CD4-positive, alpha-beta T cell treated with Interferon gamma for 1 hour (primary cell): Measurements from ENCODE around the gene KHSRP.

Experiments used
- DNase-seq: peaks from one replicate; pipeline ENCODE4 v3.0.0-alpha.2; 2020

Gene KHSRP, protein sequence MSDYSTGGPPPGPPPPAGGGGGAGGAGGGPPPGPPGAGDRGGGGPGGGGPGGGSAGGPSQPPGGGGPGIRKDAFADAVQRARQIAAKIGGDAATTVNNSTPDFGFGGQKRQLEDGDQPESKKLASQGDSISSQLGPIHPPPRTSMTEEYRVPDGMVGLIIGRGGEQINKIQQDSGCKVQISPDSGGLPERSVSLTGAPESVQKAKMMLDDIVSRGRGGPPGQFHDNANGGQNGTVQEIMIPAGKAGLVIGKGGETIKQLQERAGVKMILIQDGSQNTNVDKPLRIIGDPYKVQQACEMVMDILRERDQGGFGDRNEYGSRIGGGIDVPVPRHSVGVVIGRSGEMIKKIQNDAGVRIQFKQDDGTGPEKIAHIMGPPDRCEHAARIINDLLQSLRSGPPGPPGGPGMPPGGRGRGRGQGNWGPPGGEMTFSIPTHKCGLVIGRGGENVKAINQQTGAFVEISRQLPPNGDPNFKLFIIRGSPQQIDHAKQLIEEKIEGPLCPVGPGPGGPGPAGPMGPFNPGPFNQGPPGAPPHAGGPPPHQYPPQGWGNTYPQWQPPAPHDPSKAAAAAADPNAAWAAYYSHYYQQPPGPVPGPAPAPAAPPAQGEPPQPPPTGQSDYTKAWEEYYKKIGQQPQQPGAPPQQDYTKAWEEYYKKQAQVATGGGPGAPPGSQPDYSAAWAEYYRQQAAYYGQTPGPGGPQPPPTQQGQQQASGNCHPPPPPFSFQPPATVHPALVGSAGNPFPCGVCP

DNA sequence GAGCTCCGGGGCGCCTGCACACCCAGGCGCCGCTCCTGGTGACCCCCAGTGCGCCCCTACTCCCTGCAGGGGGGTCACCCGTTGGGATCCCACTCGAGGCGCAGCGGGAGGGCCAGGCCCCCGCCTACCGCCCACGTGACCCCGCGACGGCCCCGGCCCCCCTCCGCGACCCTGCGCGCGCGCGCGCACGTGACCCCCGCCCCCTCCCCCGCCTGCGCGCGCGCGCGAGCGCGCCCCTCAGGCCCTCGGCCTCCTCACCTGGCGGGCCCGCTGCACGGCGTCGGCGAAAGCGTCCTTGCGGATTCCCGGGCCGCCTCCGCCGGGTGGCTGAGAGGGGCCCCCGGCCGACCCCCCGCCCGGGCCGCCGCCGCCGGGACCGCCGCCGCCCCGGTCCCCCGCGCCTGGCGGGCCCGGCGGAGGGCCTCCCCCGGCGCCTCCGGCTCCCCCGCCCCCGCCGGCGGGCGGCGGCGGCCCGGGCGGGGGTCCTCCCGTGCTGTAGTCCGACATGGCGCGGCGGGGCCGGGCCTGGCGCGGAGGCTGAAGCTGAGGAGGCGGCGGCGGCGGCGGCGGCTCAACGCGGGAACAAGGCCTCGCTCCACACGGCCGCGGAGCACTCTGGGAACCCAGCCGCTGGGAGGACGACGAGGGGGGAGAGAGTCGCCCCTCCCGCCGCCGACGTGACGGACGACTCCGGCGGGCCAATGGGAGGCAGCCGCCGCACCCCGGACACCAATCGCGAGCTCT is at the start of gene KHSRP:
Gene KHSRP, minus strand, starts transcription at position 617 of the 744 bp plus-strand sequence. Its CDS starts 110 bp downstream, at position 507.
- no peak for DNase-seq

DNA sequence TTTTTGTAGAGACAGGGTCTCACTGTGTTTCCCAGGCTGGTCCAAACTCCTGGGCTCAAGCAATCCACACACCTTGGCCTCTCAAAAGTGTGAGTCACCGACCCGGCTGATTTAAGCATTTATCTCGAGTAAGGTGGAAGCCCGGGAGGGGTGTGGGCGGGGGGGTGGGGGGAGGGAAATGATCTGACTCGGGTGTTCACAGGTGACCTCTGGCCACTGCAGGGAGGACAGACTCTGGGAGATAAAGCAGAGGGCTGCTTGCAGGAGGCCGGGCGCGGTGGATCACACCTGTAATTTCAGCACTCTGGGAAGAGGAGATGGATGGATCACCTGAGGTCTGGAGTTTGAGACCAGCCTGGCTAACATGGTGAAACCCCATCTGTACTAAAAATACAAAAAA is 49.0 kb upstream of the KHSRP start:
- no peak for DNase-seq

DNA sequence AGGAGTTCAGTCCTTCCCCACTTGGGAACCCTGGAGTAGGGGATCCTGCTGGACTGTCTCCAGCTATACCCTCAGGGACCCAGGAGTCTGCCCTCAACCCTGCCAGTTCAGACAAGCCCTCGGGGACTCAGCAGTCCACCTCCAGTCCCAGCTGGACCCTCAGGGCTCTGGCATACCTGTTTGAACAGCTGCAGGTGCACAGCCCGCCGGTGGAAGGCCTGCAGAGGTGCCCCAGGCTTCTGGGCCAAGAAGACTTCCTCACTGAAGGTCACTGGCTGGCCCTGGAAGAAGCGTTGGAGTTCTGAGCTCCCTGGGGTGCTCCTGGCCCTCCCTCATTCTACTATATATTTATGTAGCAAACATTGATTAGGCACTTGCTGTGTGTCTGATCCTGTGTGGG is 48.1 kb upstream of the KHSRP start:
- no peak for DNase-seq

DNA sequence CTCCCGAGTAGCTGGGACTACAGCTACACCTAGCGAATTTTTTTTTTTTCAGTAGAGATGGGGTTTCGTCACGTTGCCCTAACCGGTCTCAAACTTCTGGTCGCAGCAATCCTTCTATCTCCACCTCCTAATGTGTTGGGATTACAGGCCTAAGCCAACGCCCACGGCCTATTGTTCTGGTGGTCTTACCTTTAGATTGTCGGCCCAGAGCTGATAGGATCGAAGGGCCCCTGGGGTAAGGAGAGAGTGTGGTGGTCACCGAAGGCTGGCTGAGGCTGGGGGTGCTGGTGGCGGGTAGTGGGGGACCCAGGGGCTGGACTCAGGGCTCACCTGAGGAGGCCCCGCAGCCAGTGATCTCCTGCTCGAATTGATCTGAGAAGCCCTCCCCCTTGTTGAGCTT is 46.5 kb upstream of the KHSRP start:
- no peak for DNase-seq

DNA sequence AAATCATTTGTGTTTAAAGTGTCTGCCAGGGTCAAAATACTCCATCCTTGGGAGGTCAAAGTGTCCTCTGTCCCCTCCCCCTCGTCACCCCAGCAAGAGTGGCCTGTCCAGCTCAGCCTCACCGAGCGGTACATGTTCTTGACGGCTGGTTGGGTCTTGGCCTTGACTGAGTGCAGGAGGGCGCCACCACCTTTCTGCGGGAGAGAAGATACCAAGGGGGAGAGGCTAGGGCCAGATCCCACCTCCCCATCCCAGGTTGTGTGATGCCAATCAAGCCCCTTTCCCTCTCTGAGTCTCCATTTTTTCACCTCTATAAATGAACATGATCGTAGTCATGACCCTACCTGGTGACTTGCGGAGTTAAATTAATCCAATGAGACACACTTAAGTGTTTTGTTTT is 45.6 kb upstream of the KHSRP start:
- DNase-seq: no peak

DNA sequence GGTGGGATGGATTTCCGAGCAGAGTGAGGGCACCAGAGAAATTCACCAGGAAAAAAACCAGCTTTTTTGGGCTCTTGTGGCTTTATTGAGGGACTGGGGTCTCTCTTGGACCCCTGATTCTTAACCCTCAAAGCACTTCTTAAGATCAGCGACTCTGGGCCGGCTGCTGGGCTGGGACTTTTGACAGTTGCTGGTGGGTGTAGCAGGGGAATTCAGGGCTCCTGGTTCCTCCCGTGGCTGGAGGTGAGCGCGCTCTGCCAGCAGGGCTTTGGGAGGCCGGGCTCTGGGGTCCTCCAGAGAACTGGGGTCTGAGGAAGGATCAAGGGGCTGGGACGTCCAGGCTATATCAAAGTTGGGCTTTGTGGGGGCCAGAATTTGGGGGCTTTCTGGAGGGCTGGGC is 42.8 kb upstream of the KHSRP start:
- DNase-seq: no peak

DNA sequence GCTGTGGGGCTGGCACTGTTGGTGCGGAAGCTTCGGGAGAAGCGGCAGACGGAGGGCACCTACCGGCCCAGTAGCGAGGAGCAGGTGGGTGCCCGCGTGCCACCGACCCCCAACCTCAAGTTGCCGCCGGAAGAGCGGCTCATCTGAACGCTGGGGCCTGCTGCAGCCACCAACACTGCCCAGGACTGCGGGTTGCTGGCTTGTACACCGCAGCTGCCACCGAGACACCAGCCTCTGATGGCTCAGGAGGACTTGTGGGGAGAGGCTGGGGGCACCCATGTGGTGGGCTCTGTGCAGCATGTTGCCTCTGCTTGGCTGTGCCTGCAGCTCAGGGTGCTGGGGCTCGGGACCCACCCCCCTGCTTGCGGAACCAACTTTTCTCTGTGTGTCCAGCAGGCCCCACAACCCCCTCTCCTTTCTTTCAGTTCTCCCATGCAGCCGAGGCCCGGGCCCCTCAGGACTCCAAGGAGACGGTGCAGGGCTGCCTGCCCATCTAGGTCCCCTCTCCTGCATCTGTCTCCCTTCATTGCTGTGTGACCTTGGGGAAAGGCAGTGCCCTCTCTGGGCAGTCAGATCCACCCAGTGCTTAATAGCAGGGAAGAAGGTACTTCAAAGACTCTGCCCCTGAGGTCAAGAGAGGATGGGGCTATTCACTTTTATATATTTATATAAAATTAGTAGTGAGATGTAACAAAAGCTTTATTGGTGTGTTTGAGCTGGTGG is 42.1 kb upstream of the KHSRP start:
- DNase-seq: no peak

DNA sequence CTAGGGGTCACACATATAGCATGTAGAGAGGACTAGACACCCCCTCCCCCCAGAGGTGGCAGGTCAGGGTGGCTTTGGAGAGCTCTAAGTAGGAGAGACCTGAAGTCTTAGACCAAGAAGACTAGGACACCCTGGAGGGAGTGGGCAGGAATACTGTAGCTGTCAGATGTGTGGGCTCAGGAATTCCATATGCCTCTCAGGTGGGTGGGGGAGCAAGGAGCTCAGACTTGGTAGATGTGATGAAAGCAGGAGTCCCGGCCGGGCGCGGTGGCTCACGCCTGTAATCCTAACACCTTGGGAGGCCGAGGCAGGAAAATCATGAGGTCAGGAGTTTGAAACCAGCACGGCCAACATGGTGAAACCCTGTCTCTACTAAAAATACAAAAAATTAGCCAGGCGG is 41.1 kb upstream of the KHSRP start:
- no peak for DNase-seq

DNA sequence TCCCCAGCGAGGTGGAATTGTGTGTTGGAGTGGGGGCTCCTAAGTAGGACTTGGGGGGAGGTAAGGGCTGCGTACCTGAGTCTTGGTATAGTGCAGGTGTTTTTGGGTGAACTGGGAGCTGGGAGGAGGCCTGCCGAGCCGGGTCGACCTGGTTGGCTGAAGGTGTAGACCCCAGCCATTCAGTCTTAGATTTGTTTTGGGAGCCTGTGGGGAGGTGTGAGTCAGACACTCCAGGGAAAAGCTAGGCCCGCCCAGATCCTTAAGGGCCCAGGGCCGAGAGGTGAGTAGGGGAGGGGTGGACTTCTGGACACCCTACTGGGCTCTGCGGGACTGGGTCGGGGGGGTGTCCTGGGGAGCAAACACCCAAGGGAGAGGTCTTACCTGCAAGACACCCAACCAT is 40.4 kb upstream of the KHSRP start:
- no peak for DNase-seq

DNA sequence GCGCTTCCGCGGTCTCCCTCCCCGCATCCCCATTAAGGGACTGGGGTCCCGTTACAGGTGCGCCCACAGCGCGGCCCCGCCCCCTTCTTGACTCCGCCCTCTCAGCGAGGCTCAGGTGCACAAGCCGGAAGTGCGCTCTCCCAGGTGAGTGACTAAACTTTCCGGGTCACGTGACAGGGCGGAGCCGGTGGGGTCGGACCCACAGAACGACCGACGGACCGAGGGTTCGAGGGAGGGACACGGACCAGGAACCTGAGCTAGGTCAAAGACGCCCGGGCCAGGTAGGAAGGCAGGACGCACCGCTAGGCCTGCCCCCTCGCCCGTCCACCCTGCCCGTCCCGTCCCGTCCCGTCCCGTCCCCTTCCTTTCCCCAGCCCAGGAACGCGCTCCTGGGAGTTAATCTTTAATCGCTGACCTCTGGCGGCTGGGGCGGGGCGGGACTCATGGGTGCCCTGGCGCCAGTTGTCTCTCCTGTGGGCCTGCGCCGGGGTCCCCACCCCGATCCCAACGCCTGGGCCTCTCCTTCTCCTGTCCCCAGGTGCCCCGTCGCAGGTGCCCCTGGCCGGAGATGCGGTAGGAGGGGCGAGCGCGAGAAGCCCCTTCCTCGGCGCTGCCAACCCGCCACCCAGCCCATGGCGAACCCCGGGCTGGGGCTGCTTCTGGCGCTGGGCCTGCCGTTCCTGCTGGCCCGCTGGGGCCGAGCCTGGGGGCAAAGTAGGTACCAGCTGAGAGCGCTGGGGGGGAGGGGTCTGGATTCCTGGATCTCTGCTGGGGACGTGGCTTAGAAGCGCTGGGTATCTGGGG is 39.7 kb upstream of the KHSRP start, which contains the start of gene CRB3:
Gene CRB3, plus strand, starts transcription at position 202 of the 804 bp plus-strand sequence. Its CDS starts 431 bp downstream, at position 633.
- DNase-seq: peak; percentile 57

DNA sequence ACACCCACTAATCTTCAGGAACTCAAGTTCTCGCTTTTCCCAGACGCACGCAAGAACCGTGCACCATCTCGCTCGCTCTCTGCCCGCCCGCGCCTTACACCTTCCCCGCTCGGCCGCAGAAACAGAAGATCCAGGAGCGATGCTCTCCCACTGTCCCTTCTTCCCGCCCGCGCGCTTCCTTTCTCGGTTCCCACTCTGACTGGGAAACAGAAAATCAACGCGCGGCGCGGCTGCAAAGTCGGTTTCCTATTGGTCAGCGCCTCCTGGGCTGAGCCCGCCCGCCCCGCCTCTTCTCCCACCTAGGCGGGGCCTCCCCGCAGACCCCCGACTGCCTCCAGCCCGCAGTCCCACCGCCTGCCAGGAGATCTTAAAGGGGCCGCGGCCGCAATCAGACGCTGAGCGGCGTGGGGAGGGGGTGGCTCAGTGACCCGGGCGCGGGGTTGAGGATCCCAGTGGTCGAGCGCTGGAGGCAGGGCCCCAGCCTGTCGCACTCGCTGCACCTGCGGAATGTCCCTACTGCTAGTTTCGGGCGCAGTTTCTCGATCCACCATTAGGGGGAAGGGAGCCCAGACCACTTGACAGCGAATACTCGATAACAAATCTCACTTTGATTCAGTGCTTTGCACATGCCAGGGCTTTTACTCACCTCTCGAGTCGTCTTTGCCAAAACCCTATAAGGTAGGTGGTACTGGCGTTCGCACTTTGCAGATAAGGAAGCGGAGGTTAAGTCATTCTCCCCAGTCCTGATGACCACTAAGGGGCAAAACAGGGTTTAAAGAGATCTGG is 35.7 kb upstream of the KHSRP start:
- DNase-seq: peak; percentile 94

DNA sequence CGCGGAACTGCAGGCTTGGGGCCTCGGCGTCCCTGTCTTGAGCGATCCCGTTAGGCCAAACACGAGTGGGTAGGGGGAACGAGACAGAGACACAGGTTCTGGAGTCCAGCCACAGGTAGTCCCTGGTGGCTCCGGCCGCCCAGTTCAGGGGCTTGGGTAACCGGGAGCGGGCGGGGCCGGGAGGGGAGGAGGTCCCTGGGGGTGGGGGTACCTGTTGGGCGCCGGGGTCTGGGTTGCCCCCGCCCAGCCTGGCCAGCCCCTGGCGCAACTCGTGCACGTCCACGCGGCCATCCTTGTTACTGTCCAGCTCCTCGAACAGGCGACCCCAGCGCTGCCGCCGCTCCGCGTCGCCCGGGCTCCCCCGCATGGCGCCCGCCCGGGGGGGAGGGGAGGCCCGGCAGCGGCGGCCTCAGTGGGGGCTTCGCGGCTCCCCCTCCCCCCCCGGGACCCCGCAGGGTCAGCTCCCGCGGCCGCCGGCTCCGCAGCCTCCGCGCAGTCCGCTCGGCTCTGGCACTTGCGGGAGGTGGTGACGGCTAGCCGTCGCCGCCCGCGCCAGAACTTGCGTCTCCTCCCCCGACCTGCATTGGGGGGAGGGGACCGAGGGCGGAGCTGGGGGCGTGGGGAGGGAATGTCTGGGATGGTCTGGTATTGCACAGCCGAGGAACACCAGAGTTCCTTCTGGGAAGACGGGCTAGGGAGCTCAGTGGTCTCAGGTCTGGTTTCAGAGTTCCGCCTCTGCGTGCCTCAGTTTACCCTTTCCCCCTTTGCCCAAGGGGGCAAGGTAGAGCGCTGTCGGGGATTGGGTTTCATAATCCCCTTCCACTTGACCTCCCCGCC is 34.9 kb upstream of the KHSRP start, which contains the start of gene SLC25A23:
Gene SLC25A23, minus strand, starts transcription at position 531 of the 837 bp plus-strand sequence. Its CDS starts 164 bp downstream, at position 367.
- DNase-seq: peak; percentile 55

DNA sequence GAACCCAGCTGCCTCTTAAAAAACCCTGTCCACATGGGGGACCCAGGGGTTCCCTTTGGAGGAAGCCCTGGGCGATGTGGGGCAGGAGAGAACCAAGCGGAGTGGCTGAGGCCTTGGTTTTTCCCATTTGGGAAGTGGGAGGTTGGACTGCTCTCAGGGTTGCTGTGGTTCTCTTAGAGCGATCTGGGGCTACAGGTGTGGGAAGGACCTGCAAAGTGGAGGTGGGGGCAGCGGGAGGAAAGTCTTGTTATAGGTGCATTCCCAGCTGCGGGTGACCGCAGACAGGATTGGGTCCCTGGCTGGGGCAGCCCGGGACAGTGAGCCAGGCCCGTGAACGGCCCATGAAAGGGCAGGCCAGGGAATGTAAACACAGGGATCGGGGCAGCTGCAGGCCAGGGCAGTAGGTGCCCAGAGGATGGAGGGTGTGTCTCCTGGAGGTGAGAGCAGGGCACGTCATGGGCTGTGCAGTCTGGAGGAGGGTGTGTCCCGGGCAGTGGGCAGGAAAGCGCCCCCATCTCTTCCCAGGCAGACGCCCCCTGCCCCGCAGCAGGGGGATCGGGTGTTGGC is 34.2 kb upstream of the KHSRP start:
- no peak for DNase-seq

DNA sequence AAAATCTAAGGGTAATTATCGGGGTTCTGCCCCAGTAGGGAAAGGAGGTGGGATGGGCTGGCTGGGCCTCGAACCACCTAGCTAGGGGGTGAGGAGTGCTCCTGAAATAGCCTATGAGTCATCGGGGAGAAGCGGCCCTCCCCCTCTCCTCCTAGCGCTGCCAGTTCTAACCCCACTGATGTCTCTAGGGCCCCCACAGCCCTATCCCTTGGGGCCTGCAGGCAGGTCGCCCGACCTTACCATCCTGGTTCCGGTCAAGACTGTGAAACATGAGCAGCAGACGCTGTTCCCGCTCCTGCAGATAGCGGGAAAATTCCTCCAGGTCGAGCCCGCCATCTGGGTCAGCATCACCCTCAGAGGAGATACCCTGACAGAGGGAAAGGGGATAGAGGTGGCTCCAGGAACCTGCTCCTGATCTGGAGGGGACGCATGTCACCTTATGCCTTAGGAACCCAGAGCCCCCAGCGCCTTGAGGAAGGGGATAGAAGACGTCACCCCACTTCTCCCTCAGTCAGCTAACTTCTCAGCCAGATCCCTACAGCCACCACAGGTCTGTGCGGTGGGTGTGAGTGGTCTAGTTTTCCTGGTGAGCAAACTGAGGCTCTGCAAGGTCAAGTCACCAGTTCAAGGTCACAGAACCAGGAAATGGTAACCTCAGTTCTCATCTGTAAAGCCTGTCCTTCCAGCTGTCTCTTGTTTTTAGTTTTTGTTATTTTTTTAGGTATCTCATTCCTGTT is 33.5 kb upstream of the KHSRP start:
- DNase-seq: no peak

DNA sequence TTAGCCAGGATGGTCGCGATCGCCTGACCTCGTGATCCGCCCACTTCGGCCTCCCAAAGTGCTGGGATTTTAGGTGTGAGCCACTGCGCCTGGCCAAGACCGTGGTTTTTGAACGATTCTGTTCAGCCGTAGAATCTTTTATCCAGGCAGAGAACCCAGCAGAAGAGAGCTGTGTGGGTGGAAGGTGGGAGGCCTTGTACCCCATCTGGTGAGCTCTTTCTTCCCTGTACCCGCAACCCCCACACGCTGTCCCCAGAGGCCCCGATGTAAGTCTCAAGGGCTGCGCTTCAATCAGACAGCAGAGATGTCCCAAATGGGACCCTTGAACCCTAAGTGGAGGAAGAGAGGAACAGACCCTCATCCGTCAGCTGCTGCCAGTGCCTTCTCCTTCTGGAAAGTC is 31.3 kb upstream of the KHSRP start:
- DNase-seq: no peak

DNA sequence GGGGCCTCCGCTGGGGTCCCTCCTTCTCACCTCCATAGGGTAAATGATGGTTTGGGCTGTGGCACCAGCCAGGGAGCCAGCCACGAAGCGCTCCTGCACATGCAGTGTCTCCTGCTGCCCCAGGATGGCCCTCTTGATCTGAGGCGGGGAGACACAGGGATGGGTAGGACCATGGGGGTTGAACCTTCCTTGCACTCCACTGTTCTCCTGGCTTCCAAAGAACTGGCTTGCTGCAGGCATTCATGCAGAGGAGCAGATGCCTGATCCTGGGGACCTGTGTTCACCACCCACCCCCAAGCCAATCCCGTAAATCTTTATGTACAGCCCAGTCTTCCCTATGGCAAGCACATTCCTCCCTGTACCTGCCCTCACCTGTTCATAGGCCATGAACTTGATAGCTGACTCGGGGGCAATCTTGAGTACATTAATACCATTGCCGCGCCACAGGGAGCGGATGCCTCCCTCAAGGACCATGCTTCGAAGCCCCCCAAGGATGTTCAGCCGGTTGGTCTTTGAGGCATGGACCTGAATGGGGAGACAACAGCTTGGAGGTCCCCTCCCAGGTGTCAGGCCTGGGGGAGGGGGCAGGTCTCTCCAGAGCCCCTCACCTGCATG is 29.4 kb upstream of the KHSRP start:
- no peak for DNase-seq

DNA sequence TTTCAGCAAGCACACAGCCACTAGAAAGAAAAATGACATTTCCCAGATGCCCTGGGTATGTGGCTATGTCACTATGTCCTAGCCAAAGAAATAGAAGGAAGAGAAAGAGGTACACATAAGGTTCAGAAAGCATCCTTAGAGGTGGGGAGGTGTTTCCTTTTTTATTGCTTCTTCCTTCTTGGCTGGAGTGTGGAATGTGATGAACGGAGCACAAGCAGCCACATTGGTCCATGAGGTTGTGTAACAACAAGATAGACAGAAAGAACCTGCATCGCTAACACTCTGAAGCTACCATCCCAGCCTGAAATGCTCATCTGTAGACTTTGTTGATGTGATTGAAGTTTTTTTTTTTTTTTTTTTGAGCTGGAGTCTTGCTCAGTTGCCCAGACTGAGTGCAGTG is 28.3 kb upstream of the KHSRP start:
- DNase-seq: no peak

DNA sequence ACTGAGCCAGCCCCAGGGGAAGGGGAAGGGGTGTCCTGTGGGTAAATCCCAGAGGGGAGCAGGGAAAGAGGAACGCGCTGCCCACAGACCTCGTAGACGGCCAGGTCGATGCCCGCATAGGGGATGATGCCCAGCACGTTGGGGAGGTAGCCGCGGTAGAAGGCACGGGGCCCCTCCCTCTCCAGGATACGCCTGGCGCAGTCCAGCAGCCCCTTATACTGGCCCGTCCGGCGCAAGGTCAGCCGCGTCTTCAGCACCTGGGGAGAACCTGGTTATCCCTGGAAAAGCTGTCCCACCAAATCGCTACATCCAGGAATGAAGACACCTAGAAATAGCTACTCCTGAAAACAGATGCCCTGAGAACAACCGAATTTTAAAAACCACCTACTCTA is 27.6 kb upstream of the KHSRP start:
- DNase-seq: no peak
